ENCODE measurements around the gene CALD1. TPM values are rescaled to one million over a fixed set of nuclear protein-coding genes. Genes with fewer than 3 reads are reported as not detected.
A peak's percentile ranks its signal among the peaks of the same experiment; 100 is the strongest.

CALD1 gene
- total RNA-seq, 1 experiment from 2014 or later: 47.9 TPM

DNA sequence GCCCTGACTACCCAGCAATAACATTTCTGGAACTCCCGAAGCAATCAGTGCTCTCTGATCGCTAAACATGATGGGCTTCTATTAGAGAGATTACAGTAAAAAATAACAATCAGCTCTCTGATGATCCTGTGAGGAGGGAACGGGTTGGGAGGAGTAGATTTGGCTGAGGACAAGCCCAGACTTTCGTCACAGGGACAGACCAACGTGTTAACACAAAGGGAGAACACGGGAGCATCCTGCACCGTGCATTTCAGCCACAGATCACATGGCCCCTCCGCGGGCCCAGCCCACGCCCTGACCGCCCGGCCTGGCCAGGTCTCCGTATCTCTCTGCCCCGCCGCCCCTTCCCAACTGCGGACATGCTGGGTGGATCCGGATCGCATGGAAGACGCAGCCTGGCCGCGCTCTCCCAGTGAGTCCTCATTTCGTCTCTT is 111.8 kb downstream of the CALD1 start:
- CTCF ChIA-PET: interaction anchor here (1.0 kb wide), 1 partner anchor 62 kb away, joined by 11 read pairs; no protein-coding TSS in a partner anchor
- intact Hi-C loops (cut with micrococcal nuclease; ENCODE audit: unreplicated experiment): no loop called here
- no peaks in the 10 kb centered on the region for H3K36me3 ChIP-seq (ENCODE audit: insufficient read depth, low read length, poor library complexity, severe bottlenecking)
- H3K4me1 ChIP-seq (ENCODE audit: insufficient read depth, low read length, poor library complexity, severe bottlenecking): peaks cover 32% of the 10 kb centered on the region
- H3K4me3 ChIP-seq (ENCODE audit: low read depth, low read length, poor library complexity, severe bottlenecking): peak overlapping the region; percentile 64
- TF ChIP-seq, protein P1, sequence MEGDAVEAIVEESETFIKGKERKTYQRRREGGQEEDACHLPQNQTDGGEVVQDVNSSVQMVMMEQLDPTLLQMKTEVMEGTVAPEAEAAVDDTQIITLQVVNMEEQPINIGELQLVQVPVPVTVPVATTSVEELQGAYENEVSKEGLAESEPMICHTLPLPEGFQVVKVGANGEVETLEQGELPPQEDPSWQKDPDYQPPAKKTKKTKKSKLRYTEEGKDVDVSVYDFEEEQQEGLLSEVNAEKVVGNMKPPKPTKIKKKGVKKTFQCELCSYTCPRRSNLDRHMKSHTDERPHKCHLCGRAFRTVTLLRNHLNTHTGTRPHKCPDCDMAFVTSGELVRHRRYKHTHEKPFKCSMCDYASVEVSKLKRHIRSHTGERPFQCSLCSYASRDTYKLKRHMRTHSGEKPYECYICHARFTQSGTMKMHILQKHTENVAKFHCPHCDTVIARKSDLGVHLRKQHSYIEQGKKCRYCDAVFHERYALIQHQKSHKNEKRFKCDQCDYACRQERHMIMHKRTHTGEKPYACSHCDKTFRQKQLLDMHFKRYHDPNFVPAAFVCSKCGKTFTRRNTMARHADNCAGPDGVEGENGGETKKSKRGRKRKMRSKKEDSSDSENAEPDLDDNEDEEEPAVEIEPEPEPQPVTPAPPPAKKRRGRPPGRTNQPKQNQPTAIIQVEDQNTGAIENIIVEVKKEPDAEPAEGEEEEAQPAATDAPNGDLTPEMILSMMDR (conservative IDR thresholded peaks at IDR 0.05; ENCODE audit: low read depth, low read length): no peak
- TF ChIP-seq EZH2 (IDR thresholded peaks at IDR 0.05; ENCODE audit: borderline replicate concordance, low read depth, low read length, poor library complexity, severe bottlenecking): no peak
- peaks cover 5% of the 10 kb centered on the region for H3K9me3 ChIP-seq (ENCODE audit: low read depth, low read length, poor library complexity, severe bottlenecking)
- DNase-seq (ENCODE audit: low spot score): peak; percentile 92
- POLR2A ChIA-PET (ENCODE audit: low non-redundant PET): interaction anchor here (0.7 kb wide), 1 partner anchor 26 kb away, joined by 3 read pairs; no protein-coding TSS in a partner anchor
- BruUV-seq (replicated peaks): no TSS peak
- H3K27me3 ChIP-seq (replicated peaks; ENCODE audit: insufficient read depth, low read depth, low read length, poor library complexity): no peaks in the 10 kb centered on the region
- H3K27ac ChIP-seq (ENCODE audit: low read depth, low read length, poor library complexity, severe bottlenecking): peak overlapping the region; percentile 75

DNA sequence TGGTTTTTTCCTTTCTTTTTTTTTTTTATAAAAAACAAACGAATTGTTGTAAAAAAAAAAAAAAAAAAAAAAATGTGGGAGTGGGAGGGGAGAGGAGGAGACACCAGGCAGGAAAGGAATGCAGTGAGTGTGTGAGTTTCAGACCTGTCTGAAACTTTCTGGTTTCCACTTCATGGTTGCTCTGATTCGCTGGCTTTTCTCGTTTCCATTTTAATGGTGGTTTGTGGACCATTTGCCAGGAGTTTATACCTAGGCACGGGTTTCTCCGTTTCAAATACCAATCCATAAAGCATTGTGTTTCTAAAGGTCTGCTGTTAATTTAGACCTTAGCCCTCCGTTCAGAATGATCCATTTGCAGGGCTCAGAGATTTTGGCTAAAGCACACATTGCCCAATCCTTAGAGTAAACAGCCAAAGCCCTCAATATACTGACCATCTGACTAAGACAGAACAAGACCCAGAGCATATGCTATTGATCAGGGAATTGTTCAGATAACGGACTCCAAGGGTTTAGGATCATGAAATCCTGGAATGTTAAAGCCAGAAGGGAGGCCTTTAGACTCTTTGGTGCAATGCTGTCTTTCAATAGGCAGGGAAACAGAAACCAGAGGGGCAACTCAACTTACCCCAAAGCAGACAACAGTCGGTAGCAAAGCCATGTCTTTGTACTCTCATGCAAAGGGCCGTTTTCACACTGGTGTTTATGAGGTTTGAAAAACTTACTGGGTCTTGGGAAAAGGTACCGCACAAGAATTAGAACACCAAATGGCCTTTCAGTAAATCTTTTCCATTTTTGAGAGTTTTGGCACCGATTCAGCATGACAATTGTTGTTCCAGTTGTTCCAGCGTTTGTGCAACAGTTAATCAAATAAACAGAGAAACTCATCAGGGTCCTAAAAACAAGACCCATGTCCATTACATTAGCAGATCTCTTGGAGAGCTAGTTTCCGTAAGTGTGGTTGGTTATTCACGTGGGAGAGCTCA is 112.6 kb downstream of the CALD1 start:
- ChIA-PET POLR2A (ENCODE audit: low non-redundant PET) (interaction anchor here (0.7 kb wide), 1 partner anchor 26 kb away, joined by 3 read pairs; no protein-coding TSS in a partner anchor), CTCF (interaction anchor here (1.0 kb wide), 1 partner anchor 61 kb away, joined by 11 read pairs; no protein-coding TSS in a partner anchor)
- Histone ChIP-seq H3K4me1 (ENCODE audit: insufficient read depth, low read length, poor library complexity, severe bottlenecking) (peaks cover 25% of the 10 kb centered on the region), H3K27me3 (replicated peaks; ENCODE audit: insufficient read depth, low read depth, low read length, poor library complexity) (no peaks in the 10 kb centered on the region), H3K27ac (ENCODE audit: low read depth, low read length, poor library complexity, severe bottlenecking) (peak overlapping the region; percentile 75), H3K4me3 (ENCODE audit: low read depth, low read length, poor library complexity, severe bottlenecking) (peak overlapping the region; percentile 64), H3K36me3 (ENCODE audit: insufficient read depth, low read length, poor library complexity, severe bottlenecking) (no peaks in the 10 kb centered on the region), H3K9me3 (ENCODE audit: low read depth, low read length, poor library complexity, severe bottlenecking) (peaks cover 12% of the 10 kb centered on the region)
- intact Hi-C loops (cut with micrococcal nuclease; ENCODE audit: unreplicated experiment): no loop called here
- no peak for DNase-seq (ENCODE audit: low spot score)
- TSS peak; percentile 46 for BruUV-seq (replicated peaks)
- TF ChIP-seq, protein P1 (conservative IDR thresholded peaks at IDR 0.05; ENCODE audit: low read depth, low read length): no peak
- TF ChIP-seq EZH2 (IDR thresholded peaks at IDR 0.05; ENCODE audit: borderline replicate concordance, low read depth, low read length, poor library complexity, severe bottlenecking): no peak

DNA sequence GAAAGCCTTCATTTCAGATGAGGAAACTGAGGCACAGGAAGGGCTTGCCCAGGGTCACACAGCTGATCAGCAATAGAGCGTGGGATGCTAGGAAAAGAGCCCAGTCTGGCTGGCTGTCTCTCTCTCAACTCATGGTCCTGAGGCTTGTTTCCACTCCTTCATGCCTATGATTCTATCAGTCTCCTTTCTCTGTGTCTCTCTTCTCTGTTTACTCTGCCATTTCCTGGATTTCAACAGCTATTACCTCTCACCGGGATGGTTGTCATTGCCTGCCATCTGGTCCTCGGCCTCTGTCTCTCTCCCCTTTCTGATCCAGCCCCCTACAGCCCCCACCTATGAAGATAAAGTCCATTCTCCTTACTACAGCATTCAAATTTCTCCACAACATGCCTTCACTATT is 113.5 kb downstream of the CALD1 start:
- H3K9me3 ChIP-seq (ENCODE audit: low read depth, low read length, poor library complexity, severe bottlenecking): peaks cover 12% of the 10 kb centered on the region
- no peak overlapping the region for H3K27ac ChIP-seq (ENCODE audit: low read depth, low read length, poor library complexity, severe bottlenecking)
- no peak for DNase-seq (ENCODE audit: low spot score)
- peaks cover 19% of the 10 kb centered on the region for H3K4me1 ChIP-seq (ENCODE audit: insufficient read depth, low read length, poor library complexity, severe bottlenecking)
- no peak for TF ChIP-seq EZH2 (IDR thresholded peaks at IDR 0.05; ENCODE audit: borderline replicate concordance, low read depth, low read length, poor library complexity, severe bottlenecking)
- TF ChIP-seq, protein P1 (conservative IDR thresholded peaks at IDR 0.05; ENCODE audit: low read depth, low read length): no peak
- H3K27me3 ChIP-seq (replicated peaks; ENCODE audit: insufficient read depth, low read depth, low read length, poor library complexity): no peaks in the 10 kb centered on the region
- no TSS peak for BruUV-seq (replicated peaks)
- H3K4me3 ChIP-seq (ENCODE audit: low read depth, low read length, poor library complexity, severe bottlenecking): peak overlapping the region; percentile 64
- H3K36me3 ChIP-seq (ENCODE audit: insufficient read depth, low read length, poor library complexity, severe bottlenecking): no peaks in the 10 kb centered on the region
- ChIA-PET POLR2A (ENCODE audit: low non-redundant PET) (no interaction called here), CTCF (no interaction called here)
- intact Hi-C loops (cut with micrococcal nuclease; ENCODE audit: unreplicated experiment): no loop called here
